ENCODE results near the gene MYO9B.

MYO9B gene

DNA sequence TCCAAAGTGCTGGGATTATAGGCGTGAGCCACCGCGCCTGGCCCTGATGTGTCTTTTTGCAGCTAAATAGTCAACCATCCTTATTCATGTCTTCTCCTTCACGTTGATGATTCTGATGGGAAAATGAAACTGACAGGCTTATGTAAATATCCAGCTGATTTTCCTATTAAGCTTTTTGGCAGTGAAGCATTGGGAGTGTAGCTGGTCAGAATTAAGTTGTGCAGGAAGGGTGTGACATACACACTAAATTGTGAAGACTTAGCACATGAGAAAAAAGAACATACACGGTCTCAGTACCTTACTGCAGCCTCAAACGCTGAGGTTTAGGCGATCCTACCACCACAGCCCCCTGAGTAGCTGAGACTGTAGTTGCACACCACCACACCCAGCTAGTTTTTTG lies 89.1 kb downstream of the MYO9B start:
- CTCF ChIA-PET, result no interaction called here
- no peak for DNase-seq (ENCODE audit: extremely low spot score)
- POLR2A ChIA-PET, result no interaction called here
- TF ChIP-seq, protein P1, sequence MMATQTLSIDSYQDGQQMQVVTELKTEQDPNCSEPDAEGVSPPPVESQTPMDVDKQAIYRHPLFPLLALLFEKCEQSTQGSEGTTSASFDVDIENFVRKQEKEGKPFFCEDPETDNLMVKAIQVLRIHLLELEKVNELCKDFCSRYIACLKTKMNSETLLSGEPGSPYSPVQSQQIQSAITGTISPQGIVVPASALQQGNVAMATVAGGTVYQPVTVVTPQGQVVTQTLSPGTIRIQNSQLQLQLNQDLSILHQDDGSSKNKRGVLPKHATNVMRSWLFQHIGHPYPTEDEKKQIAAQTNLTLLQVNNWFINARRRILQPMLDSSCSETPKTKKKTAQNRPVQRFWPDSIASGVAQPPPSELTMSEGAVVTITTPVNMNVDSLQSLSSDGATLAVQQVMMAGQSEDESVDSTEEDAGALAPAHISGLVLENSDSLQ (IDR thresholded peaks at IDR 0.05), result no peak
- TF ChIP-seq SP1 (IDR thresholded peaks at IDR 0.05) (no peak), TARDBP (IDR thresholded peaks at IDR 0.05) (no peak)

DNA sequence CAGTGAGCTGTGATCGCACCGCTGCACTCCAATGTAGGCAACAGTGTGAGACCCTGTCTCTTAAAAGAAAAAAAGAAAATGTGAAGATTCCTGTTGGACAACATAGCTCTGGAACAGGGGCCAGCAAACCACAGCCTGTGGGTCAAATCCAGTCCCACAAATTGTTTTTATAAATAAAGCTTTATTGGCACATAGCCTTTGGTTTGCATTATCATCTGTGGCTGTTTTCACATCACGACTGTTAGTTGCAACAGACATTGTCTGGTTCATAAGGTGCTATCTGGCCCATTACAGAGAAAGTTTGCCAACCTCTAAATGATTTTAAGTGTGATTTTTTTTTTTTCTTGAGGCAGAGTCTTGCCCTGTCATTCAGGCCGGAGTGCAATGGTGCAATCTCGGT lies 90.1 kb downstream of the MYO9B start:
- no peak for TF ChIP-seq FOXA1 (IDR thresholded peaks at IDR 0.05)
- DNase-seq (ENCODE audit: extremely low spot score), result no peak
- POLR2A ChIA-PET, result no interaction called here
- CTCF ChIA-PET, result no interaction called here

- POLR2A ChIA-PET, result no interaction called here
- CTCF ChIA-PET, result interaction anchor here (0.6 to 0.7 kb wide), 2 partner anchors 13 to 128 kb away, joined by 3 to 4 read pairs; no protein-coding TSS in a partner anchor
- no peak for DNase-seq (ENCODE audit: extremely low spot score)
- TF ChIP-seq BHLHE40 (IDR thresholded peaks at IDR 0.05; ENCODE audit: borderline replicate concordance) (no peak), ZNF384 (IDR thresholded peaks at IDR 0.05) (0 out of 2 replicates have a peak, but pooled peaks have one; percentile 17)
These were observed 95.1 kb downstream of the MYO9B start for GRCh38 chr19:17170538-17171297.

DNA sequence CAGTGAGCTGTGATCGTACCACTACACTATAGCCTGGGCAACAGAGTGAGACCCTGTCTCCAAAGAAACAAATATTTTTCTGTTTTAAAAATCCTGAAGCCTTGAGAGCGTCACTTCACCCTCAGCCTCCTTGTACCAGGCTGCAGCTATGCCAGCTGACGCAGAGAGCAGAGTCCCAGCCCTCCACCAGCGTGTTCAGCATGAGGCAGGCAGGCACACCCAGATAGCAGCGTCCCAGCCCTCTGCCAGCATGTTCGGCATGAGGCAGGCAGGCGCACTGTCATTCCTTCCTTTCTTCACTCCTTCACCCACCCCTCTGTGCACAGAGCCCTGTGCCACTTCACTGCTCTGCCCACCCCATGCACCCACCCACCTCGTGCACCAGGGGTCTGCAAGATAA lies 96.3 kb downstream of the MYO9B start:
- no peak for DNase-seq (ENCODE audit: extremely low spot score)
- POLR2A ChIA-PET, result no interaction called here
- TF ChIP-seq SP1 (IDR thresholded peaks at IDR 0.05) (no peak), L3MBTL2 (conservative IDR thresholded peaks at IDR 0.05) (no peak), ZNF384 (IDR thresholded peaks at IDR 0.05) (no peak), LEF1 (IDR thresholded peaks at IDR 0.05; ENCODE audit: borderline replicate concordance) (no peak), FOXM1 (IDR thresholded peaks at IDR 0.05; ENCODE audit: borderline replicate concordance) (no peak), BHLHE40 (IDR thresholded peaks at IDR 0.05; ENCODE audit: borderline replicate concordance) (no peak), SUZ12 (IDR thresholded peaks at IDR 0.05) (no peak), TARDBP (IDR thresholded peaks at IDR 0.05) (no peak), CTBP1 (IDR thresholded peaks at IDR 0.05; ENCODE audit: borderline replicate concordance) (no peak), NFRKB (IDR thresholded peaks at IDR 0.05) (no peak), ARNT (IDR thresholded peaks at IDR 0.05) (no peak)
- TF ChIP-seq, protein P1 (IDR thresholded peaks at IDR 0.05), result no peak
- CTCF ChIA-PET, result no interaction called here

GRCh38 chr19:17172624-17173345 lies 97.2 kb downstream of the MYO9B start:
- ChIA-PET CTCF (no interaction called here), POLR2A (no interaction called here)
- DNase-seq (ENCODE audit: extremely low spot score), result no peak
- no peak for TF ChIP-seq L3MBTL2 (conservative IDR thresholded peaks at IDR 0.05)
- TF ChIP-seq, protein P1 (IDR thresholded peaks at IDR 0.05), result no peak

DNA sequence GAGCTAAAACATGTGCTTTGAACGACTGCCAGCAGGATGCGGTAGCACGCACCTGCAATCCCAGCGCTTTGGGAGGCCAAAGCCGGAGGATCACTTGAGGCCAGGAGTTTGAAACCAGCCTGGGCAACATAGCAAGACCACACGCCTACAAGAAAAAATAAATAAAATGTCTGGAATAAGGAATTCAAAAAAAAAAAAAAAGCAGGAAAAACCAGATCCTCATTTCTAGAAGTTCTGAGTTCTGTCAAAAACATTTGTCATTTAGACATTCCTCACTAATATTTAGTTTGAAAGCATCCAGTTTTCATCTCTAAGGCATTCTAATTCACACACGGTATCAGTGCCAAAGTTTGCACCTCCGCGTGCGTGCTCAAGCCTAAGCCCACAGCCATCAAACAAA lies 102.7 kb downstream of the MYO9B start:
- ChIA-PET POLR2A (no interaction called here), CTCF (no interaction called here)
- TF ChIP-seq SUZ12 (IDR thresholded peaks at IDR 0.05) (no peak), L3MBTL2 (conservative IDR thresholded peaks at IDR 0.05) (no peak), LEF1 (IDR thresholded peaks at IDR 0.05; ENCODE audit: borderline replicate concordance) (no peak), FOXA1 (IDR thresholded peaks at IDR 0.05) (no peak), HDGF (IDR thresholded peaks at IDR 0.05; ENCODE audit: borderline replicate concordance) (no peak), SP1 (IDR thresholded peaks at IDR 0.05) (no peak), ARNT (IDR thresholded peaks at IDR 0.05) (no peak), FOXK2 (IDR thresholded peaks at IDR 0.05) (no peak), BHLHE40 (IDR thresholded peaks at IDR 0.05; ENCODE audit: borderline replicate concordance) (no peak), TARDBP (IDR thresholded peaks at IDR 0.05) (no peak), FOXM1 (IDR thresholded peaks at IDR 0.05; ENCODE audit: borderline replicate concordance) (no peak), ZNF384 (IDR thresholded peaks at IDR 0.05) (no peak), ELF4 (IDR thresholded peaks at IDR 0.05) (no peak), NFRKB (IDR thresholded peaks at IDR 0.05) (no peak)
- TF ChIP-seq, protein P1 (IDR thresholded peaks at IDR 0.05), result no peak
- DNase-seq (ENCODE audit: extremely low spot score), result no peak
